HG03460 (cell line): ENCODE results near the gene KRT34.
"Not testable (repeated sequence)": the region's sequence is repeated elsewhere in the genome, so short reads cannot be mapped to it uniquely, and the experiment has no call there.

Experiments used
- ATAC-seq: cut with Tn5 transposase; IDR thresholded peaks from one replicate; pipeline ENCODE4 v1.9.1; 2021; ENCODE audit not compliant: unreplicated experiment

KRT34 gene

GRCh38 chr17:41404024-41404671, 22.0 kb upstream of the KRT34 start:
- no peak for ATAC-seq

- ATAC-seq, result no peak
These were observed 21.4 kb upstream of the KRT34 start for GRCh38 chr17:41403404-41404023.

GRCh38 chr17:41402161-41402560, 20.1 kb upstream of the KRT34 start:
- no peak for ATAC-seq

- ATAC-seq, result no peak
These were observed 15.0 kb upstream of the KRT34 start, which contains the start of gene KRT31 for GRCh38 chr17:41396996-41397660. Gene KRT31, minus strand, starts transcription at chr17:41397608. Its CDS starts 69 bp downstream, at chr17:41397539.

- ATAC-seq, result no peak
These were observed 14.2 kb upstream of the KRT34 start for GRCh38 chr17:41396340-41396739.

- no peak for ATAC-seq
These were observed 13.5 kb upstream of the KRT34 start for GRCh38 chr17:41395611-41396010.

GRCh38 chr17:41395044-41395443, 12.9 kb upstream of the KRT34 start:
- ATAC-seq, result not testable (repeated sequence)

GRCh38 chr17:41394254-41394996, 12.3 kb upstream of the KRT34 start:
- no peak for ATAC-seq

GRCh38 chr17:41393826-41394225, 11.7 kb upstream of the KRT34 start:
- no peak for ATAC-seq

GRCh38 chr17:41393294-41393693, 11.2 kb upstream of the KRT34 start:
- ATAC-seq, result no peak

GRCh38 chr17:41392278-41392677, 10.2 kb upstream of the KRT34 start:
- no peak for ATAC-seq

GRCh38 chr17:41391535-41391934, 9.4 kb upstream of the KRT34 start:
- ATAC-seq, result no peak

- no peak for ATAC-seq
These were observed 8.4 kb upstream of the KRT34 start for GRCh38 chr17:41390411-41390938.

GRCh38 chr17:41387670-41388069, 5.6 kb upstream of the KRT34 start:
- no peak for ATAC-seq

- no peak for ATAC-seq
These were observed 4.1 kb upstream of the KRT34 start for GRCh38 chr17:41386227-41386626.

GRCh38 chr17:41383690-41384089, 1.6 kb upstream of the KRT34 start:
- no peak for ATAC-seq

- ATAC-seq, result no peak
These were observed 288 bp upstream of the KRT34 start for GRCh38 chr17:41382394-41382793.

GRCh38 chr17:41380091-41380490, 2.0 kb downstream of the KRT34 start:
- not testable (repeated sequence) for ATAC-seq

- no peak for ATAC-seq
These were observed 4.6 kb downstream of the KRT34 start for GRCh38 chr17:41377546-41377945.

- ATAC-seq, result no peak
These were observed 12.4 kb downstream of the KRT34 start, which contains the start of gene KRT33B for GRCh38 chr17:41369713-41370112. Gene KRT33B, minus strand, starts transcription at chr17:41369813. Its CDS starts 63 bp downstream, at chr17:41369750.

GRCh38 chr17:41369023-41369422, 13.1 kb downstream of the KRT34 start:
- no peak for ATAC-seq
